Heart left ventricle (tissue), 13 donors: ENCODE results near the gene SPTLC3.

ENCODE experiments used
- CTCF ChIP-seq, 12 donors: fragments of 200-600 bp; sonication (generic) in 4 of 12; IDR thresholded peaks; one replicate each; pipeline versions ENCODE4 v1.5.0 to v1.8.0; 2018 to 2022; ENCODE audit warnings: antibody characterized with exemption in 12 of 12, mild to moderate bottlenecking in 5 of 12
- POLR2A ChIP-seq, 2 donors: fragments of 450-650 bp; IDR thresholded peaks; one replicate each; pipeline ENCODE4 v1.6.1; 2017; ENCODE audit warnings: antibody characterized with exemption in 2 of 2, mild to moderate bottlenecking in 2 of 2, moderate library complexity in 2 of 2
- donor health status: ischemic (EF 13 %, LVEDD 7.1; RV severe dilation, severe dysfunction).
- donor health status: DM: no; HTN: yes; CAD: no.
- donor health status: DM: no; HTN: no; CAD: no.
- donor health status: ischemic (EF 25% LVEDD 6.9; RV normal size, moderate dysfunction).
- donor health status: ischemic (EF 25% LVEDD 5.7; RV mildly dilated, moderate dysfunction).
- donor health status: ischemic (EF 35%, LVEDD 5.7; RV mildly dilated, moderate dysfunction).
- donor health status: nonischemic (EF 11% LVEDD 7.7; RV severe dilation, severe dysfunction).
- donor health status: DM: yes; HTN: yes; CAD: no.
- donor health status: PGD.
- donor health status: ischemic (EF 29% LVEDD 5.4; RV normal size, mild dysfunction).
- donor health status: nonischemic (EF 23%, LVEDD 6.1; RV moderate dilation, normal function).

DNA sequence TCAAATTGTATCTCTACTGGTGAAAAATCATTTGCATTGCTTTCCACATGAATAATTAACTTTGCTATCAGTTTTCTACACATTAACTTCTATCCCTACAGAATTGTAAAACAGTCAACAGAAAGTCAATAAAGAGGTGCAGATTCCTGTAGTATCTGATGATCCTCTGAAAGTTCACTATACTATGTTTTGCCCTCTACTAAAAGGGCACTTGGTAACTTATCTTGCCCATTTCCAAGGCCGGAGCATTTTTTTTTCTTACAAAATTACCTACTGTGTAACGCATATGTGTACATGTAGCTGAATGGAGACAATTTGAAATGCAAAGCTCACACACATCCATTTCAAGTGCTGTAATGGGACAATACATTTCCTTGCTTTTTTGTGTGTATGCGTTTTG is 9.6 kb upstream of the SPTLC3 start:
- TF ChIP-seq CTCF (IDR thresholded peaks at IDR 0.05): no peak
- no peak for TF ChIP-seq POLR2A (IDR thresholded peaks at IDR 0.05)
